ENCODE data around the gene ARFGAP2. TPM values are rescaled to one million over a fixed set of nuclear protein-coding genes. Genes with fewer than 3 reads are reported as not detected.
"Not testable (repeated sequence)": the region's sequence is repeated elsewhere in the genome, so short reads cannot be mapped to it uniquely, and the experiment has no call there.

Gene ARFGAP2
- total and polyA plus RNA-seq, 2 donors: 60.6 to 64.8 TPM

DNA sequence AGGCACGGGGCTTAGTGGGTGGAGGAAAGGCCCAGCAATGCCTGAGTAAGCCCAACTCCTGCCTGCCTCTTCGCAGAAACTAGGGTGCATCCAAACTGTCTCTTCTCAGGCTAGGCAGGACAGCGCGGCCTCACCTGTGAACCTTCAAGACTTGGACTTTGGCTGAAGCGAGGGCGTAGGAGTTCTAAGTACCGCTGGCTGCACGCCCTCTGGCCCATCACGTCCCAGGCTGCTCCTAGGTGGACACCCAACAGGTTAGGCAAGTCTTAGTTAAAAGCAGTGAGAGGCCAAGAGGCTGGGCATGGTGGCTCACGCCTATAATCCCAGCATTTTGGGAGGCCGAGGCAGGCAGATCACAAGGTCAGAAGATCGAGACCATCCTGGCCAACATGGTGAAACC, 36.3 kb upstream of the ARFGAP2 start:
- Histone ChIP-seq H3K4me3 (ENCODE audit: low read length in 2 of 2) (no peak overlapping the region), H3K27ac (ENCODE audit: low read depth in 1 of 2, low read length in 1 of 2) (no peak overlapping the region), H3K36me3 (ENCODE audit: control insufficient read depth in 2 of 2, insufficient read depth in 2 of 2, low read length in 1 of 2) (peaks cover 0 to 2% of the 10 kb centered on the region in 2 donors), H3K9me3 (ENCODE audit: control insufficient read depth in 2 of 2, insufficient read depth in 1 of 2, low read length in 1 of 2) (no peaks in the 10 kb centered on the region), H3K4me1 (ENCODE audit: control insufficient read depth in 2 of 2, insufficient read depth in 2 of 2, low read length in 2 of 2) (peaks cover 14 to 26% of the 10 kb centered on the region in 2 donors), H3K27me3 (ENCODE audit: control insufficient read depth in 2 of 2, insufficient read depth in 1 of 2, low read length in 1 of 2) (no peaks in the 10 kb centered on the region)
- DNase-seq (ENCODE audit: low read depth in 6 of 9, low spot score in 9 of 9): no peak
- 96% methylated on average over 12 of the region's 12 CpGs for WGBS

DNA sequence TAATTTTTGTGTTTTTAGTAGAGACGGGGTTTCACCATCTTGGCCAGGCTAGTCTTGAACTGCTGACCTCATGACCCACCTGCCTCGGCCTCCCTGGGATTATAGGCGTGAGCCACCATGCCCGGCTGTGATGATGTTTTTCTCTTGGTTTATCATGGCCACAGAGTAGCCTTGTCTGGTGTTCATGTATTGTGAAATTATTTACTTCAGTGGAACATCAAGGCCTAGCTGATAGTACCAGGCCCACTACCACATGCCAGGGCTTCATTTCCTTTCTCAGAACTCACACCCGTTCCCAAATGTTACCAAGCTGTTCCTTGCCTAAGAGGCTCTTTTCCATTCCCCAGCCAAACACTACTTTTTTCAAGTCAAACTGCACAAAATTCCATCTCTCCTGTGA, 31.9 kb upstream of the ARFGAP2 start:
- Histone ChIP-seq H3K4me1 (ENCODE audit: control insufficient read depth in 2 of 2, insufficient read depth in 2 of 2, low read length in 2 of 2) (no peaks in the 10 kb centered on the region), H3K4me3 (ENCODE audit: low read length in 2 of 2) (no peak overlapping the region), H3K9me3 (ENCODE audit: control insufficient read depth in 2 of 2, insufficient read depth in 1 of 2, low read length in 1 of 2) (no peaks in the 10 kb centered on the region), H3K27ac (ENCODE audit: low read depth in 1 of 2, low read length in 1 of 2) (no peak overlapping the region), H3K36me3 (ENCODE audit: control insufficient read depth in 2 of 2, insufficient read depth in 2 of 2, low read length in 1 of 2) (no peaks in the 10 kb centered on the region), H3K27me3 (ENCODE audit: control insufficient read depth in 2 of 2, insufficient read depth in 1 of 2, low read length in 1 of 2) (no peaks in the 10 kb centered on the region)
- WGBS: 98% methylated on average over 5 of the region's 5 CpGs
- no peak for DNase-seq (ENCODE audit: low read depth in 6 of 9, low spot score in 9 of 9)

DNA sequence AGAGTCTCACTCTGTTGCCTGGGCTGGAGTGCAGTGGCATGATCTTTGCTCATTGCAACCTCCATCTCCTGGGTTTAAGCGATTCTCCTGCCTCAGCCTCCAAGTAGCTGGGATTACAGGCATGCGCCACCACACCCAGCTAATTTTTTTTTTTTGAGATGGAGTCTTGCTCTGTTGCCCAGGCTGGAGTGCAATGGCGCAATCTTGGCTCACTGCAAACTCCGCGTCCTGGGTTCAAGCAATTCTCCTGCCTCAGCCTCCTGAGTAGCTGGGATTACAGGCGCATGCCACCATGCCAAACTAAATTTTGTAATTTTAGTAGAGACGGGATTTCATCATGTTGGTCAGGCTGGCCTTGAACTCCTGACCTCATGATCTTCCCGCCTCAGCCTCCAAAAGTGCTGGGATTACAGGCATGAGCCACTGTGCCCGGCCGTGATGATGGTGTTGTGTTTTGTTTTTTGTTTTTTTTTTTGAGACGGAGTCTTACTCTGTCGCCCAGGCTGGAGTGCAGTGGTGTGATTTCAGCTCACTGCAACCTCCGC, 31.4 kb upstream of the ARFGAP2 start:
- not testable (repeated sequence) for H3K36me3 ChIP-seq (ENCODE audit: control insufficient read depth in 2 of 2, insufficient read depth in 2 of 2, low read length in 1 of 2); H3K4me1 ChIP-seq (ENCODE audit: control insufficient read depth in 2 of 2, insufficient read depth in 2 of 2, low read length in 2 of 2); H3K9me3 ChIP-seq (ENCODE audit: control insufficient read depth in 2 of 2, insufficient read depth in 1 of 2, low read length in 1 of 2); H3K27ac ChIP-seq (ENCODE audit: low read depth in 1 of 2, low read length in 1 of 2); H3K4me3 ChIP-seq (ENCODE audit: low read length in 2 of 2); DNase-seq (ENCODE audit: low read depth in 6 of 9, low spot score in 9 of 9); H3K27me3 ChIP-seq (ENCODE audit: control insufficient read depth in 2 of 2, insufficient read depth in 1 of 2, low read length in 1 of 2)
- WGBS: 98% methylated on average over 13 of the region's 13 CpGs

DNA sequence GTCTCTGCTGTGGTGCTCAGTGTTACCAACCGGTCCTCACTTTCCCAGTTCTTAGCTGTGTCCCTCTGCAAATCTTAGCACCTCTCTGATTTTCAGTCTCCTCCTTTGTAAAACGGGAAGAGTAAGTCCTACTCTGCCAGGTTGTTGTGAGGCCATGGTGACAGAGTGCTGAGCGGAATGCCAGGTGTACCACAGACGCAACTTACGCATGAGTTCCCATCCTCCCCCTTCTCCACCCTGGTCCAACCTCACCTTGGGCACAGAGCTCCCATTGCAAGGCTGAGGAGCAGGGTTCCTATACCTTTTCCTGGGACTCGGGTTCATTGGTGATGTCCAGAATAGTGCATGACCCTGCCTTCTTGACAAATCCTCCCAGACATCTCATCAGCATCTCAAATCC, 30.8 kb upstream of the ARFGAP2 start:
- Histone ChIP-seq H3K27ac (ENCODE audit: low read depth in 1 of 2, low read length in 1 of 2) (no peak overlapping the region), H3K4me1 (ENCODE audit: control insufficient read depth in 2 of 2, insufficient read depth in 2 of 2, low read length in 2 of 2) (no peaks in the 10 kb centered on the region), H3K36me3 (ENCODE audit: control insufficient read depth in 2 of 2, insufficient read depth in 2 of 2, low read length in 1 of 2) (no peaks in the 10 kb centered on the region), H3K27me3 (ENCODE audit: control insufficient read depth in 2 of 2, insufficient read depth in 1 of 2, low read length in 1 of 2) (no peaks in the 10 kb centered on the region), H3K4me3 (ENCODE audit: low read length in 2 of 2) (no peak overlapping the region), H3K9me3 (ENCODE audit: control insufficient read depth in 2 of 2, insufficient read depth in 1 of 2, low read length in 1 of 2) (no peaks in the 10 kb centered on the region)
- WGBS: 95% methylated on average over 6 of the region's 6 CpGs
- DNase-seq (ENCODE audit: low read depth in 6 of 9, low spot score in 9 of 9): no peak

GRCh38 chr11:47206577-47206976, 29.9 kb upstream of the ARFGAP2 start:
- not testable (repeated sequence) for H3K4me1 ChIP-seq (ENCODE audit: control insufficient read depth in 2 of 2, insufficient read depth in 2 of 2, low read length in 2 of 2); H3K27me3 ChIP-seq (ENCODE audit: control insufficient read depth in 2 of 2, insufficient read depth in 1 of 2, low read length in 1 of 2); H3K4me3 ChIP-seq (ENCODE audit: low read length in 2 of 2); H3K27ac ChIP-seq (ENCODE audit: low read depth in 1 of 2, low read length in 1 of 2); DNase-seq (ENCODE audit: low read depth in 6 of 9, low spot score in 9 of 9); H3K36me3 ChIP-seq (ENCODE audit: control insufficient read depth in 2 of 2, insufficient read depth in 2 of 2, low read length in 1 of 2); H3K9me3 ChIP-seq (ENCODE audit: control insufficient read depth in 2 of 2, insufficient read depth in 1 of 2, low read length in 1 of 2)
- 94% methylated on average over 5 of the region's 5 CpGs for WGBS

DNA sequence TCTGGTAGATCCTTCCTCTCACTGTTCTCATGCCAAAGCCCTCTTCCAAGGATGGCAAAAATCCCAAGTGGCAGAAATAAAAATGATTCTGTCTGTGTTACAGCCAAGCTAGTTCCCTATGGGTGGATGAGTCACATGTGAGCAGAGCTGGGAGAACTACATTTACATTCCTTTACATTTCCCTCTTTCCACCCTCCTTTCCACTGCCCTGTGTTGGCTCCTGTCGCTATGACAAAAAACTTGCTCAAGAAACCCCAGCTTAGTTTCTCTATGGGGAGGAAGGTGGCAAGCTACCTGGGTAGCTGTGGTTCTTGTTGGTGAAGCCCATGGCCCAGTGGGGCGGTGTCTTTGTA, 27.9 kb upstream of the ARFGAP2 start:
- H3K27me3 ChIP-seq (ENCODE audit: control insufficient read depth in 2 of 2, insufficient read depth in 1 of 2, low read length in 1 of 2): peaks cover 0 to 2% of the 10 kb centered on the region in 2 donors
- no peak overlapping the region for H3K27ac ChIP-seq (ENCODE audit: low read depth in 1 of 2, low read length in 1 of 2)
- H3K36me3 ChIP-seq (ENCODE audit: control insufficient read depth in 2 of 2, insufficient read depth in 2 of 2, low read length in 1 of 2): no peaks in the 10 kb centered on the region
- DNase-seq (ENCODE audit: low read depth in 6 of 9, low spot score in 9 of 9): no peak
- no peaks in the 10 kb centered on the region for H3K9me3 ChIP-seq (ENCODE audit: control insufficient read depth in 2 of 2, insufficient read depth in 1 of 2, low read length in 1 of 2)
- H3K4me3 ChIP-seq (ENCODE audit: low read length in 2 of 2): no peak overlapping the region
- no peaks in the 10 kb centered on the region for H3K4me1 ChIP-seq (ENCODE audit: control insufficient read depth in 2 of 2, insufficient read depth in 2 of 2, low read length in 2 of 2)
- 85% methylated on average over 2 of the region's 2 CpGs for WGBS

GRCh38 chr11:47202576-47202975, 25.9 kb upstream of the ARFGAP2 start:
- 92% methylated on average over 5 of the region's 5 CpGs for WGBS
- no peak overlapping the region for H3K4me3 ChIP-seq (ENCODE audit: low read length in 2 of 2)
- H3K27me3 ChIP-seq (ENCODE audit: control insufficient read depth in 2 of 2, insufficient read depth in 1 of 2, low read length in 1 of 2): peaks cover 0 to 2% of the 10 kb centered on the region in 2 donors
- no peak for DNase-seq (ENCODE audit: low read depth in 6 of 9, low spot score in 9 of 9)
- H3K36me3 ChIP-seq (ENCODE audit: control insufficient read depth in 2 of 2, insufficient read depth in 2 of 2, low read length in 1 of 2): no peaks in the 10 kb centered on the region
- no peaks in the 10 kb centered on the region for H3K4me1 ChIP-seq (ENCODE audit: control insufficient read depth in 2 of 2, insufficient read depth in 2 of 2, low read length in 2 of 2)
- no peak overlapping the region for H3K27ac ChIP-seq (ENCODE audit: low read depth in 1 of 2, low read length in 1 of 2)
- no peaks in the 10 kb centered on the region for H3K9me3 ChIP-seq (ENCODE audit: control insufficient read depth in 2 of 2, insufficient read depth in 1 of 2, low read length in 1 of 2)

DNA sequence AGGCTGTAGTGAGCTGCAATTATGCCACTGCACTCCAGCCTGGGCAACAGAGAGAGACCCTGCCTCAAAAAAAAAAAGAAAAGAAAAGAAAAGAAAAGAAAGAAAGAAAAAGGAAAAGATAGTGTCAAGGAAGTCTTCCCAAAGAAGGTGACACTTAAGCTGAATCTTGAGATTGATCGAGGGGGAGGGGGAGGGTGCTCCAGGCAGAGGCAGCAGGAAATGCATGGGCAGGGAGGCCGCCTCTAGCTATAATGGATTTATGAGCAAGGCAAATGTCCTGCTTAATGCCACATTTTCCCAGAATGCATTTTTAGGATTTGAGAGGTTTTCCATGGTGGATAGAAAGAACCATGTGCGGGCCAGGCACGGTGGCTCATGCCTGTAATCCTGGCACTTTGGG, 24.3 kb upstream of the ARFGAP2 start:
- Histone ChIP-seq H3K9me3 (ENCODE audit: control insufficient read depth in 2 of 2, insufficient read depth in 1 of 2, low read length in 1 of 2) (no peaks in the 10 kb centered on the region), H3K4me1 (ENCODE audit: control insufficient read depth in 2 of 2, insufficient read depth in 2 of 2, low read length in 2 of 2) (no peaks in the 10 kb centered on the region), H3K27ac (ENCODE audit: low read depth in 1 of 2, low read length in 1 of 2) (no peak overlapping the region), H3K36me3 (ENCODE audit: control insufficient read depth in 2 of 2, insufficient read depth in 2 of 2, low read length in 1 of 2) (no peaks in the 10 kb centered on the region), H3K4me3 (ENCODE audit: low read length in 2 of 2) (no peak overlapping the region), H3K27me3 (ENCODE audit: control insufficient read depth in 2 of 2, insufficient read depth in 1 of 2, low read length in 1 of 2) (peaks cover 0 to 2% of the 10 kb centered on the region in 2 donors)
- DNase-seq (ENCODE audit: low read depth in 6 of 9, low spot score in 9 of 9): no peak
- WGBS: 89% methylated on average over 4 of the region's 4 CpGs

- not testable (repeated sequence) for H3K9me3 ChIP-seq (ENCODE audit: control insufficient read depth in 2 of 2, insufficient read depth in 1 of 2, low read length in 1 of 2); H3K27ac ChIP-seq (ENCODE audit: low read depth in 1 of 2, low read length in 1 of 2); H3K27me3 ChIP-seq (ENCODE audit: control insufficient read depth in 2 of 2, insufficient read depth in 1 of 2, low read length in 1 of 2); H3K4me3 ChIP-seq (ENCODE audit: low read length in 2 of 2); H3K4me1 ChIP-seq (ENCODE audit: control insufficient read depth in 2 of 2, insufficient read depth in 2 of 2, low read length in 2 of 2); H3K36me3 ChIP-seq (ENCODE audit: control insufficient read depth in 2 of 2, insufficient read depth in 2 of 2, low read length in 1 of 2); DNase-seq (ENCODE audit: low read depth in 6 of 9, low spot score in 9 of 9)
- 97% methylated on average over 9 of the region's 9 CpGs for WGBS
Observed at GRCh38 chr11:47198161-47198560, 21.5 kb upstream of the ARFGAP2 start.

- 95% methylated on average over 4 of the region's 4 CpGs for WGBS
- no peak for DNase-seq (ENCODE audit: low read depth in 6 of 9, low spot score in 9 of 9)
- no peaks in the 10 kb centered on the region for H3K36me3 ChIP-seq (ENCODE audit: control insufficient read depth in 2 of 2, insufficient read depth in 2 of 2, low read length in 1 of 2)
- no peaks in the 10 kb centered on the region for H3K9me3 ChIP-seq (ENCODE audit: control insufficient read depth in 2 of 2, insufficient read depth in 1 of 2, low read length in 1 of 2)
- H3K27ac ChIP-seq (ENCODE audit: low read depth in 1 of 2, low read length in 1 of 2): no peak overlapping the region
- H3K4me1 ChIP-seq (ENCODE audit: control insufficient read depth in 2 of 2, insufficient read depth in 2 of 2, low read length in 2 of 2): peaks cover 3 to 8% of the 10 kb centered on the region in 2 donors
- H3K27me3 ChIP-seq (ENCODE audit: control insufficient read depth in 2 of 2, insufficient read depth in 1 of 2, low read length in 1 of 2): peaks cover 12 to 30% of the 10 kb centered on the region in 2 donors
- no peak overlapping the region for H3K4me3 ChIP-seq (ENCODE audit: low read length in 2 of 2)
Observed at GRCh38 chr11:47192111-47192510, 15.4 kb upstream of the ARFGAP2 start.

Measured in thymus (tissue), 11 donors.